Fibroblast of pulmonary artery (primary cell): ENCODE data around the gene DPYD.

Experiments used
- DNase-seq: peaks from one replicate; pipeline ENCODE4 v3.0.0-alpha.2; 2010; ENCODE audit warnings: low read depth
- H3K4me3 ChIP-seq: replicated peaks from 2 replicates; pipeline ENCODE4 v1.5.1; 2011; ENCODE audit warnings: low read depth, mild to moderate bottlenecking, control low read depth, low read length, moderate library complexity
- TF ChIP-seq, protein P1 (sequence below): IDR thresholded peaks from 2 replicates; pipeline ENCODE4 v1.5.1; 2011; ENCODE audit warnings: mild to moderate bottlenecking, control low read depth, low read length, inconsistent platforms; ENCODE audit errors: missing control alignments

The DPYD gene

DNA sequence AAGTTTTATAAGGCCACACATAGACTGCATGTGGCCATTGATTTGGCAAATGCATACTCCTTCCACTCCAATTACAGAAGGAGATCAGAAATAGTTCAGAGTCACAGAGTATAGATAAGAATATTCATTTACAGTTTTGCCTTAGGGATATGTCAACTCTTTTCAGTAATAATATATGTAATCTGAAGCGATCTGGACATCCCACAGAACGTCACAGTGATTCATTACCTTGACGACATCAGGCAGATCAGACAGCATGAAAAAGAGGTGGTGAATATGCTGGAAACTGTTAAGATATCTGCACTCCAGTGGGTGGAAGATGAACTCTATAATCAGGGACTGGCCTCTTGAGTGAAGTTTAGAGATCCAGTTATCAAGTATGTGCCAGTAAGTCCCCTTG is 240.4 kb downstream of the DPYD start:
- H3K4me3 ChIP-seq = no peak overlapping the region
- peak; percentile 8 for DNase-seq
- TF ChIP-seq, protein P1, sequence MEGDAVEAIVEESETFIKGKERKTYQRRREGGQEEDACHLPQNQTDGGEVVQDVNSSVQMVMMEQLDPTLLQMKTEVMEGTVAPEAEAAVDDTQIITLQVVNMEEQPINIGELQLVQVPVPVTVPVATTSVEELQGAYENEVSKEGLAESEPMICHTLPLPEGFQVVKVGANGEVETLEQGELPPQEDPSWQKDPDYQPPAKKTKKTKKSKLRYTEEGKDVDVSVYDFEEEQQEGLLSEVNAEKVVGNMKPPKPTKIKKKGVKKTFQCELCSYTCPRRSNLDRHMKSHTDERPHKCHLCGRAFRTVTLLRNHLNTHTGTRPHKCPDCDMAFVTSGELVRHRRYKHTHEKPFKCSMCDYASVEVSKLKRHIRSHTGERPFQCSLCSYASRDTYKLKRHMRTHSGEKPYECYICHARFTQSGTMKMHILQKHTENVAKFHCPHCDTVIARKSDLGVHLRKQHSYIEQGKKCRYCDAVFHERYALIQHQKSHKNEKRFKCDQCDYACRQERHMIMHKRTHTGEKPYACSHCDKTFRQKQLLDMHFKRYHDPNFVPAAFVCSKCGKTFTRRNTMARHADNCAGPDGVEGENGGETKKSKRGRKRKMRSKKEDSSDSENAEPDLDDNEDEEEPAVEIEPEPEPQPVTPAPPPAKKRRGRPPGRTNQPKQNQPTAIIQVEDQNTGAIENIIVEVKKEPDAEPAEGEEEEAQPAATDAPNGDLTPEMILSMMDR = no peak

DNA sequence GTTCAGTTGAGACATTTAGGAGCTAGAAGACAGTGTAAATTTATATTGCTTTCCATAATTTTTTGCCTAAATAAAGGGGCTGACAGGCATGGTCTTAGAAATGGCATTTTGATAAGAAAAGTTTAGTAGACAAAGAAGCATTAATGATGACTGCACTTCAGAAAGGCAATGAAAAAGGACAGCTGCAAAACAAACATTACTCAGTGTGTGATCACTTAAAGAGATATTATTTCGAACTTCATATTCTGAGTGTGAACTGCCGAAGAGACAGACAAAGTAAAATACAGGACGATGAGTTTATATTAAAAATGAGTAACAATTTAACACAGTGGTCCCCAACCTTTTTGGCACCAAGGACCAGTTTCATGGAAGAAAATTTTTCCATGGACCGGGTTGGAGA is 243.1 kb downstream of the DPYD start:
- DNase-seq = no peak
- H3K4me3 ChIP-seq = no peak overlapping the region
- TF ChIP-seq, protein P1 = no peak

DNA sequence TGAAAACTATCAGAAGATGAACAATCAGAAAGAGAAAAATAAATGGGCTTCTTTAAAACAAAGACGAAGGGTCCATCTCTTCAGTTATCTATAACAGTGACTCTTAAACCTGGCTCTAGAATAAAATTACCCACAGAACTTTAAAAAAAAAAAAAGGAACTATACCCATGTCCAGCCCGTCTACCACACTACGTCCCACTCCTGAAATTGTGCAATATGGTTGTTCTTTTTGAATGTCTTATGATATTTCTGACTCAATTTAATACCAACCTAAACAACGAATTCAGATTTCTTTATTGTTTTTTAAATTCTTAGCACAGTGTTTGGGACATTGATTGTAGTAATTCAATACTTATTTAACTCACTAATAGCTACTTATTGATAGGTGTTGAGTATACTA is 246.3 kb downstream of the DPYD start:
- H3K4me3 ChIP-seq = no peak overlapping the region
- TF ChIP-seq, protein P1 = no peak
- DNase-seq = no peak

DNA sequence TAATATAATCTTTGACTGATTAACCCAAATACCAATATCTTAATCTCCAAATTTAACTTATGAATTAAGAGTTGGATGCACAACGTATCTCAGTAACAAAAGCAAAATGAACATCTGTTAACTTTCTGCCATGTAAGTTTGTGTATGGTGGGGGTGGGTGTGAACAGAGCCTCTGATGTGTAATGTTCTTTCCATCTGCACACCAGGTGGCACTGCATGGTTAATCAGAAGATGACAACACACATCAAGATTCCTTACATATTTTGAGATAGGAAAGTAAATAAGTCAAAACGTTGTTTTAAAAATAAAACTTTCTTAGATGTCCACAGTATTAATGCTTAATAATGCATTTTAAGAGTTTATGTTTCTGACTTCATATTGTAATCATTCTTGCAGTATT is 251.9 kb downstream of the DPYD start:
- peak; percentile 60 for DNase-seq
- TF ChIP-seq, protein P1 = peak; percentile 28
- H3K4me3 ChIP-seq = no peak overlapping the region

DNA sequence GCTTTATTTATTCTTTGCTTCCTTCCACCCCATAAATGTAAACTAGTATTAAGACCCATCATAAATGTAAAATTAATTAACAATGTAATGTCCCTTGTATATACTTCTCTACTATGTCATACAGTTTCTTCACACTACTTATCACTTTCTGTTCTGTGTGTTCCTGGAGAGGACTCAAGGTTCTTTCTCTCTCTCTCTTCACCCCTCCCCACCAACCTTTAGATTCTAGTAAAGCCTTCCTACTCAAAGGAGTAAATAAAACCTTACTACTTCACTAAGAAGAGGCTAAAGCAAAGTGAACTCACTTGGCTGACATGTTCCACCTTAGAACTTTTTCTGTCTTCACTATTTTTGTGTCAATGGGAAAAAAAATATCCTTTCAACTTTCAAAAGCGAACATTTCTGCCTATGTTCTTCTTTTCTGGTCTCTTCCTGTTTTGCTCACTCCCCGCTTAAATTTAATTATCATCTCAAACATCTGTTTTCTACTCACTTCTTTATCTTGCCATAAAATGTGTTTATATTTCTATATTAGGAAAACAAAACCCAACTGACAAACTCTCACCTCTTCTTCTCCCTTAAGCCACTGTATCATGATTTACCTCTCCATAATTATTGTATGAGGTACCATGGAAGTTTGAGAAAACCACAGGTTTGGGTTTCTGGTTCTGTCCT is 260.3 kb downstream of the DPYD start:
- H3K4me3 ChIP-seq = no peak overlapping the region
- TF ChIP-seq, protein P1 = no peak
- DNase-seq = no peak

DNA sequence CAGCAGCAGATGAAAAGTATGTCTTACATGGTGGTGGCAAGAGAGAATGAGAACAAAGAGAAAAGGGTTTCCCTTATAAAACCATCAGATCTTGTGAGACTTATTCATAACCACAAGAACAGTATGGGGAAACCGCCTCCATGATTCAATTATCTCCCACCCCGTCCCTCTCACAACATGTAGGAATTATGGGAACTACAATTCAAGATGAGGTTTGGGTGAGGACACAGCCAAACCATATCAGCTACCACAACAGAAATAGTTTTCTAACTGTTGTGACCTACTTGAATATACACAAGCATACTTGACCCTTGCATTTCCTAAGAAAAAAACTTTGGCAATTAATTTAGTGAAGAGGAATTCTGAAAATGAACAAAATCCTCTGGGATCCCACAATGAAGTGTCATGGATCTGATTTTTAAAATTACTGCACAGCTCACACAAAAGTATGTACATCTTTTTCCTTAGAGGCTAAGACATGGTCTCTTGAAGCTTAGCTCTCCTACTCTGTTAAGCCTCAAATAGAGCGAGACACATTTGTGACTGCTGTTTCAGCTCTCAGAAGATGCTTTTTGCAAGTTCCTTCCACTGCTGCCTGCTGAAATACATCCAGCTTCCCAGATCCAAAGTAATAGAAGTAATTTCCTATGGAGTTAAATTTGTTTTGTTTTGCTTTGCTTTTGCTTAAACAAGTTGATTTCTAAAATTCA is 265.8 kb downstream of the DPYD start:
- DNase-seq = no peak
- TF ChIP-seq, protein P1 = no peak
- no peak overlapping the region for H3K4me3 ChIP-seq
